H9 (cell line): ENCODE results near the gene SLC22A8. TPM values are rescaled to one million over a fixed set of nuclear protein-coding genes. Genes with fewer than 3 reads are reported as not detected.

Experiments
- DNase-seq: peaks from one replicate; pipeline ENCODE4 v3.0.0-alpha.2; 2017
- H2AFZ ChIP-seq: one replicate; pipeline ENCODE4 v1.6.1; 2013; ENCODE audit warnings: mild to moderate bottlenecking, low read length, control low read depth, moderate library complexity
- H2AK5ac ChIP-seq: 2 replicates; pipeline ENCODE4 v1.6.1; 2013; ENCODE audit warnings: low read length, control low read depth, mixed read lengths; ENCODE audit not compliant: insufficient read length
- H2BK120ac ChIP-seq: one replicate; pipeline ENCODE4 v1.6.1; 2013; ENCODE audit warnings: low read depth, mild to moderate bottlenecking, low read length, control low read depth, inconsistent platforms; ENCODE audit not compliant: poor library complexity, severe bottlenecking
- H2BK12ac ChIP-seq: 2 replicates; pipeline ENCODE4 v1.6.1; 2013; ENCODE audit warnings: low read length, control low read depth, mixed read lengths, low read depth; ENCODE audit not compliant: insufficient read length
- H2BK15ac ChIP-seq: 2 replicates; pipeline ENCODE4 v1.6.1; 2013; ENCODE audit warnings: low read depth, low read length, control low read depth
- H2BK20ac ChIP-seq: one replicate; pipeline ENCODE4 v1.6.1; 2013; ENCODE audit warnings: low read depth, mild to moderate bottlenecking, low read length, control low read depth, inconsistent platforms; ENCODE audit not compliant: poor library complexity, severe bottlenecking
- H2BK5ac ChIP-seq: 2 replicates; pipeline ENCODE4 v1.6.1; 2013; ENCODE audit warnings: low read length, control low read depth, mixed read lengths; ENCODE audit not compliant: insufficient read length
- H3K14ac ChIP-seq: 2 replicates; pipeline ENCODE4 v1.6.1; 2013; ENCODE audit warnings: low read length, control low read depth; ENCODE audit not compliant: insufficient read depth
- H3K18ac ChIP-seq: 2 replicates; pipeline ENCODE4 v1.6.1; 2013; ENCODE audit warnings: low read depth, mild to moderate bottlenecking, mixed read lengths, low read length, control low read depth; ENCODE audit not compliant: insufficient read length
- H3K23ac ChIP-seq: 2 replicates; pipeline ENCODE4 v1.6.1; 2013; ENCODE audit warnings: low read length, control low read depth, mixed read lengths, low read depth; ENCODE audit not compliant: insufficient read length
- H3K23me2 ChIP-seq: 2 replicates; pipeline ENCODE4 v1.6.1; 2013; ENCODE audit warnings: low read depth, mild to moderate bottlenecking, mixed read lengths, low read length, control low read depth; ENCODE audit not compliant: insufficient read length, poor library complexity, severe bottlenecking
- H3K27ac ChIP-seq: 2 replicates; pipeline ENCODE4 v1.5.1; 2013; ENCODE audit warnings: low read length, control low read depth, mixed read lengths, low read depth; ENCODE audit not compliant: insufficient read length
- H3K27me3 ChIP-seq: 2 replicates; pipeline ENCODE4 v1.6.1; 2013; ENCODE audit warnings: low read length, control low read depth, inconsistent platforms; ENCODE audit not compliant: insufficient read depth
- H3K4ac ChIP-seq: 2 replicates; pipeline ENCODE4 v1.6.1; 2013; ENCODE audit warnings: low read depth, mild to moderate bottlenecking, control low read depth, inconsistent platforms, low read length, moderate library complexity
- H3K4me1 ChIP-seq: 2 replicates; pipeline ENCODE4 v1.6.1; 2013; ENCODE audit warnings: low read length, control low read depth, inconsistent platforms; ENCODE audit not compliant: insufficient read depth
- H3K4me2 ChIP-seq: 2 replicates; pipeline ENCODE4 v1.6.1; 2013; ENCODE audit warnings: low read length, control low read depth, mixed read lengths; ENCODE audit not compliant: insufficient read length, insufficient read depth
- H3K56ac ChIP-seq: 2 replicates; pipeline ENCODE4 v1.6.1; 2013; ENCODE audit warnings: low read depth, mild to moderate bottlenecking, mixed read lengths, low read length, control low read depth; ENCODE audit not compliant: insufficient read length
- H3K79me1 ChIP-seq: 2 replicates; pipeline ENCODE4 v1.6.1; 2013; ENCODE audit warnings: low read depth, mild to moderate bottlenecking, moderate library complexity, low read length, control low read depth, inconsistent platforms; ENCODE audit not compliant: insufficient read depth, poor library complexity, severe bottlenecking
- H3K79me2 ChIP-seq: 2 replicates; pipeline ENCODE4 v1.6.1; 2013; ENCODE audit warnings: low read length, control low read depth, inconsistent platforms; ENCODE audit not compliant: insufficient read depth
- H3K9ac ChIP-seq: 2 replicates; pipeline ENCODE4 v1.6.1; 2013; ENCODE audit warnings: low read length, control low read depth, mixed read lengths; ENCODE audit not compliant: insufficient read length; ENCODE audit errors: extremely low read depth
- H3K9me3 ChIP-seq: one replicate; pipeline ENCODE4 v1.6.1; 2013; ENCODE audit warnings: low read depth, low read length, inconsistent platforms; ENCODE audit not compliant: control insufficient read depth
- H3T11ph ChIP-seq: one replicate; pipeline ENCODE4 v1.6.1; 2013; ENCODE audit warnings: mild to moderate bottlenecking, low read length, control low read depth, inconsistent platforms
- H4K20me1 ChIP-seq: one replicate; pipeline ENCODE4 v1.6.1; 2013; ENCODE audit not compliant: control insufficient read depth, insufficient read length, insufficient read depth
- H4K5ac ChIP-seq: 2 replicates; pipeline ENCODE4 v1.6.1; 2013; ENCODE audit warnings: low read depth, mild to moderate bottlenecking, mixed read lengths, low read length, control low read depth; ENCODE audit not compliant: insufficient read length
- H4K8ac ChIP-seq: replicated peaks from 2 replicates; pipeline ENCODE4 v1.6.1; 2013; ENCODE audit warnings: low read length, control low read depth, mixed read lengths, low read depth; ENCODE audit not compliant: insufficient read length
- H4K91ac ChIP-seq: 2 replicates; pipeline ENCODE4 v1.6.1; 2013; ENCODE audit warnings: low read depth, mild to moderate bottlenecking, moderate library complexity, mixed read lengths, low read length, control low read depth; ENCODE audit not compliant: insufficient read length
- H3K27ac Mint-ChIP-seq, 3 experiments: 2 replicates in 2 of 3; 3 replicates in 1 of 3; pipeline ENCODE4 v1.8.0; 2020 to 2021; ENCODE audit warnings: mixed read lengths in 3 of 3, mild to moderate bottlenecking in 1 of 3, moderate library complexity in 1 of 3
- H3K27me3 Mint-ChIP-seq: 2 replicates; pipeline ENCODE4 v1.8.0; 2021; ENCODE audit warnings: low read depth, mild to moderate bottlenecking, moderate library complexity, mixed read lengths
- H3K36me3 Mint-ChIP-seq, 3 experiments: 2 replicates in 2 of 3; 3 replicates in 1 of 3; pipeline ENCODE4 v1.8.0; 2020 to 2021; ENCODE audit warnings: low read depth in 3 of 3, mixed read lengths in 3 of 3; ENCODE audit not compliant: insufficient read depth in 1 of 3
- H3K4me1 Mint-ChIP-seq, 2 experiments: 2 replicates each; pipeline ENCODE4 v1.8.0; 2020; ENCODE audit warnings: mixed read lengths in 2 of 2
- H3K4me3 Mint-ChIP-seq, 2 experiments: 2 replicates in 1 of 2; 3 replicates in 1 of 2; pipeline ENCODE4 v1.8.0; 2020 to 2021; ENCODE audit warnings: mild to moderate bottlenecking in 2 of 2, mixed read lengths in 2 of 2, moderate library complexity in 1 of 2
- H3K9me3 Mint-ChIP-seq, 2 experiments: 2 replicates in 1 of 2; 3 replicates in 1 of 2; pipeline ENCODE4 v1.8.0; 2020; ENCODE audit warnings: mild to moderate bottlenecking in 2 of 2, mixed read lengths in 2 of 2, moderate library complexity in 1 of 2
- WGBS: extraction: QIAGEN DNeasy Blood & Tissue Kit; methylation state at CpG from one replicate; pipeline ENCODE4 v1.1.7; 2013; ENCODE audit warnings: missing lambda C conversion rate, low lambda C conversion rate, mixed read lengths; ENCODE audit not compliant: insufficient read length; ENCODE audit errors: extremely low coverage; 5-methylcytosine and 5-hydroxymethylcytosine counted together
- total RNA-seq: library from RNA; stranded (reverse); gene quantifications from 2 replicates; pipeline ENCODE4 v1.2.1, GENCODE V29; 2021
- TF ChIP-seq, protein P1 (sequence below): fragments of 200-600 bp; sonication (generic); conservative IDR thresholded peaks from 3 replicates; pipeline ENCODE4 v1.8.0; 2021; ENCODE audit warnings: antibody characterized with exemption, mild to moderate bottlenecking

Gene SLC22A8
- total RNA-seq, 1 experiment from 2014 or later: not detected

DNA sequence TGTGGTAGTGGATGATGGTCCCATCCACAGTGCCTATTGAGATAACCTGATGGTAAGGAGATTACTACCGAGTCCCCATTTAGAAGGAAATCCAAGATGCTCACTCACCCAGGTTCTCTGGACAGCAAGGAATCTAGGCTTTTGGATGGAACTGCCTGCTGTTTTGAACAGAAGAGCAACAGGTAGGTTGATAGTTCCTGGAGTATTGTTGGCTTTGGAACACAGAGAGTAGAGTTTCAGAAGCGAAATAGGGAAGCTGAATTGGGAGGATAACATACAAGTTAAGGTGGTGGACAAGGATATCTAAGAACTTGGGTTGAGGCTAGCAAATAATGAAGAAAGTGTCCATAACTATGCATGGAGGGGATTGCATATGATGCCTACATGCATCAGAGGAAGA, 58.5 kb downstream of the SLC22A8 start:
- Histone ChIP-seq H3K9ac (no peak overlapping the region), H2BK120ac (no peak overlapping the region), H2BK15ac (no peak overlapping the region), H2BK12ac (no peak overlapping the region), H3K23ac (no peak overlapping the region), H3K79me1 (no peaks in the 10 kb centered on the region), H4K8ac (no peak overlapping the region), H3K4me1 (no peaks in the 10 kb centered on the region), H2BK20ac (no peak overlapping the region), H3K18ac (no peak overlapping the region), H3K27ac (no peak overlapping the region), H3K9me3 (no peaks in the 10 kb centered on the region), H4K5ac (no peak overlapping the region), H3K23me2 (no peaks in the 10 kb centered on the region), H4K20me1 (no peaks in the 10 kb centered on the region), H3K4me2 (no peak overlapping the region), H3K27me3 (no peaks in the 10 kb centered on the region), H3K56ac (no peak overlapping the region), H3K79me2 (no peaks in the 10 kb centered on the region), H2AFZ (no peak overlapping the region), H3K4ac (no peak overlapping the region), H2AK5ac (no peak overlapping the region), H2BK5ac (no peak overlapping the region), H3T11ph (no peak overlapping the region), H4K91ac (no peak overlapping the region), H3K14ac (no peak overlapping the region)
- no CpG with 5 or more reads among the region's 2 CpGs for WGBS
- peak overlapping the region in 1 of 3 experiments; percentile 57; a peak in 1 of 7 replicates for H3K27ac Mint-ChIP-seq
- H3K27me3 Mint-ChIP-seq: peaks cover 4% of the 10 kb centered on the region
- H3K4me1 Mint-ChIP-seq: peaks cover 8 to 14% of the 10 kb centered on the region in 2 experiments
- no peaks in the 10 kb centered on the region for H3K36me3 Mint-ChIP-seq
- TF ChIP-seq, protein P1, sequence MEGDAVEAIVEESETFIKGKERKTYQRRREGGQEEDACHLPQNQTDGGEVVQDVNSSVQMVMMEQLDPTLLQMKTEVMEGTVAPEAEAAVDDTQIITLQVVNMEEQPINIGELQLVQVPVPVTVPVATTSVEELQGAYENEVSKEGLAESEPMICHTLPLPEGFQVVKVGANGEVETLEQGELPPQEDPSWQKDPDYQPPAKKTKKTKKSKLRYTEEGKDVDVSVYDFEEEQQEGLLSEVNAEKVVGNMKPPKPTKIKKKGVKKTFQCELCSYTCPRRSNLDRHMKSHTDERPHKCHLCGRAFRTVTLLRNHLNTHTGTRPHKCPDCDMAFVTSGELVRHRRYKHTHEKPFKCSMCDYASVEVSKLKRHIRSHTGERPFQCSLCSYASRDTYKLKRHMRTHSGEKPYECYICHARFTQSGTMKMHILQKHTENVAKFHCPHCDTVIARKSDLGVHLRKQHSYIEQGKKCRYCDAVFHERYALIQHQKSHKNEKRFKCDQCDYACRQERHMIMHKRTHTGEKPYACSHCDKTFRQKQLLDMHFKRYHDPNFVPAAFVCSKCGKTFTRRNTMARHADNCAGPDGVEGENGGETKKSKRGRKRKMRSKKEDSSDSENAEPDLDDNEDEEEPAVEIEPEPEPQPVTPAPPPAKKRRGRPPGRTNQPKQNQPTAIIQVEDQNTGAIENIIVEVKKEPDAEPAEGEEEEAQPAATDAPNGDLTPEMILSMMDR: no peak
- no peaks in the 10 kb centered on the region; a peak in 1 of 5 replicates for H3K9me3 Mint-ChIP-seq
- H3K4me3 Mint-ChIP-seq: no peak overlapping the region
- DNase-seq: no peak
